ENCODE measurements around the gene METTL4. TPM values are rescaled to one million over a fixed set of nuclear protein-coding genes. Genes with fewer than 3 reads are reported as not detected.

Gene METTL4
- total RNA-seq, 2 donors from 2014 or later, result 11.2 to 17.5 TPM

GRCh38 chr18:2512059-2512458 lies 59.2 kb downstream of the METTL4 start:
- Histone ChIP-seq H3K36me3 (ENCODE audit: control insufficient read depth, insufficient read depth, low read length) (no peaks in the 10 kb centered on the region), H3K4me3 (ENCODE audit: low read length) (no peak overlapping the region), H3K9me3 (ENCODE audit: control insufficient read depth, low read length) (no peaks in the 10 kb centered on the region), H3K27ac (ENCODE audit: low read depth, low read length) (no peak overlapping the region), H3K9ac (ENCODE audit: extremely low read depth, low read length, poor library complexity, severe bottlenecking) (no peak overlapping the region), H3K4me1 (ENCODE audit: control insufficient read depth, insufficient read depth, low read length) (no peaks in the 10 kb centered on the region), H3K27me3 (ENCODE audit: control insufficient read depth, insufficient read depth, low read length, poor library complexity, severe bottlenecking) (no peaks in the 10 kb centered on the region)
- no peak overlapping the region for H3K27ac Mint-ChIP-seq
- H3K36me3 Mint-ChIP-seq (ENCODE audit: low read depth), result no peaks in the 10 kb centered on the region
- DNase-seq, result no peak
- H3K27me3 Mint-ChIP-seq (ENCODE audit: insufficient read depth), result no peaks in the 10 kb centered on the region
- WGBS, 2 experiments (ENCODE audit: insufficient coverage in 1 of 2, insufficient read length in 1 of 2), result 91 to 100% methylated on average over 1 to 2 of the region's 2 CpGs
- H3K4me1 Mint-ChIP-seq, result peaks cover 2% of the 10 kb centered on the region
- TF ChIP-seq CTCF (conservative IDR thresholded peaks at IDR 0.05), result no peak
- H3K9me3 Mint-ChIP-seq, result no peaks in the 10 kb centered on the region
- no peak overlapping the region for H3K4me3 Mint-ChIP-seq

GRCh38 chr18:2511451-2511850 lies 59.9 kb downstream of the METTL4 start:
- Histone ChIP-seq H3K4me1 (ENCODE audit: control insufficient read depth, insufficient read depth, low read length) (no peaks in the 10 kb centered on the region), H3K9ac (ENCODE audit: extremely low read depth, low read length, poor library complexity, severe bottlenecking) (no peak overlapping the region), H3K27ac (ENCODE audit: low read depth, low read length) (no peak overlapping the region), H3K4me3 (ENCODE audit: low read length) (no peak overlapping the region), H3K9me3 (ENCODE audit: control insufficient read depth, low read length) (no peaks in the 10 kb centered on the region), H3K36me3 (ENCODE audit: control insufficient read depth, insufficient read depth, low read length) (no peaks in the 10 kb centered on the region), H3K27me3 (ENCODE audit: control insufficient read depth, insufficient read depth, low read length, poor library complexity, severe bottlenecking) (no peaks in the 10 kb centered on the region)
- WGBS, 2 experiments (ENCODE audit: insufficient coverage in 1 of 2, insufficient read length in 1 of 2), result 85 to 97% methylated on average over 3 of the region's 3 CpGs
- Mint-ChIP-seq H3K27ac (no peak overlapping the region), H3K27me3 (ENCODE audit: insufficient read depth) (no peaks in the 10 kb centered on the region), H3K36me3 (ENCODE audit: low read depth) (no peaks in the 10 kb centered on the region), H3K4me3 (no peak overlapping the region), H3K4me1 (peaks cover 2% of the 10 kb centered on the region), H3K9me3 (no peaks in the 10 kb centered on the region)
- no peak for TF ChIP-seq CTCF (conservative IDR thresholded peaks at IDR 0.05)
- DNase-seq, result no peak

GRCh38 chr18:2510416-2510815 lies 60.9 kb downstream of the METTL4 start:
- Mint-ChIP-seq H3K36me3 (ENCODE audit: low read depth) (no peaks in the 10 kb centered on the region), H3K4me3 (no peak overlapping the region), H3K27me3 (ENCODE audit: insufficient read depth) (no peaks in the 10 kb centered on the region), H3K4me1 (peaks cover 2% of the 10 kb centered on the region), H3K27ac (no peak overlapping the region), H3K9me3 (no peaks in the 10 kb centered on the region)
- WGBS, 2 experiments (ENCODE audit: insufficient coverage in 1 of 2, insufficient read length in 1 of 2), result 96 to 97% methylated on average over 3 to 6 of the region's 6 CpGs
- Histone ChIP-seq H3K9me3 (ENCODE audit: control insufficient read depth, low read length) (no peaks in the 10 kb centered on the region), H3K9ac (ENCODE audit: extremely low read depth, low read length, poor library complexity, severe bottlenecking) (no peak overlapping the region), H3K36me3 (ENCODE audit: control insufficient read depth, insufficient read depth, low read length) (no peaks in the 10 kb centered on the region), H3K27ac (ENCODE audit: low read depth, low read length) (no peak overlapping the region), H3K27me3 (ENCODE audit: control insufficient read depth, insufficient read depth, low read length, poor library complexity, severe bottlenecking) (no peaks in the 10 kb centered on the region), H3K4me3 (ENCODE audit: low read length) (no peak overlapping the region), H3K4me1 (ENCODE audit: control insufficient read depth, insufficient read depth, low read length) (no peaks in the 10 kb centered on the region)
- TF ChIP-seq CTCF (conservative IDR thresholded peaks at IDR 0.05), result no peak
- no peak for DNase-seq

All from endodermal cell (in vitro differentiated cells).